AG10803 (cell line): Measurements from ENCODE around the gene SGK2.

Source experiments
- DNase-seq: peaks from one replicate; pipeline ENCODE4 v3.0.0; 2010; ENCODE audit warnings: low read depth
- H3K4me3 ChIP-seq: 2 replicates; pipeline ENCODE4 v1.5.1; 2011; ENCODE audit warnings: mild to moderate bottlenecking, low read length, control low read depth
- TF ChIP-seq, protein P1 (sequence below): conservative IDR thresholded peaks from 2 replicates; pipeline ENCODE4 v1.5.1; 2011; ENCODE audit warnings: mild to moderate bottlenecking, low read length, control low read depth, inconsistent platforms

The SGK2 gene

DNA sequence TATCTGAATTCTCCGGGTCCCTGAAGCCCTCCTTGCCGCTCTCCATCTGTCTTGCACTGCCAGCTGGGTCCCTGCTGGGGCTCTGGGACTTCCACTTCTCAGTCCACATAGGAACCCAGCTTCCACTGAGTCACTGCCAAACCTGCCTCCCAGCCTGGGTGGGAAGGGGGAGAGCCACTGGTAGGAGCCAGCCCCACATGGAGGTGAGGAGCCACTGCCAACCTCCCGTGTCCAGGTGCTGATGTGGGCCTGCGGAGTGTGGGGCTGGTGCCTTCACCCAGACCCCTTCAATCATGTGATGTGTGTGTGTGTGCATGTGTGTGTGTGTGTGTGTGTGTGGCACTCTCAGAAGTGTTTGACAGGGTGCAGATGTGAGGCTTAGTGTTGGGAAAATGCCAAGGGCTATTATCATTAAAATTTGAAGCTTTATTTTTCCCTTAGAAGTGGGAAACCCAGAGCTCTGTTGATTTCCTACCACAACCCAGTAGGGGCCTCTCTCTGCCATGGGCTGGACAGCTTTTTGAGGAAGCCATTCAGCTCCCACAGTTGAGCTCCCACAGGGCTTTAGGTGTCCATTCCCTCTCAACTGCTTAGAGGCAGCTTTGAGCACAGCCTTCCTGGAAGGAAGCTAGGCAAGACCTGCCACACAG lies 9.3 kb upstream of the SGK2 start:
- H3K4me3 ChIP-seq = no peak overlapping the region
- TF ChIP-seq, protein P1, sequence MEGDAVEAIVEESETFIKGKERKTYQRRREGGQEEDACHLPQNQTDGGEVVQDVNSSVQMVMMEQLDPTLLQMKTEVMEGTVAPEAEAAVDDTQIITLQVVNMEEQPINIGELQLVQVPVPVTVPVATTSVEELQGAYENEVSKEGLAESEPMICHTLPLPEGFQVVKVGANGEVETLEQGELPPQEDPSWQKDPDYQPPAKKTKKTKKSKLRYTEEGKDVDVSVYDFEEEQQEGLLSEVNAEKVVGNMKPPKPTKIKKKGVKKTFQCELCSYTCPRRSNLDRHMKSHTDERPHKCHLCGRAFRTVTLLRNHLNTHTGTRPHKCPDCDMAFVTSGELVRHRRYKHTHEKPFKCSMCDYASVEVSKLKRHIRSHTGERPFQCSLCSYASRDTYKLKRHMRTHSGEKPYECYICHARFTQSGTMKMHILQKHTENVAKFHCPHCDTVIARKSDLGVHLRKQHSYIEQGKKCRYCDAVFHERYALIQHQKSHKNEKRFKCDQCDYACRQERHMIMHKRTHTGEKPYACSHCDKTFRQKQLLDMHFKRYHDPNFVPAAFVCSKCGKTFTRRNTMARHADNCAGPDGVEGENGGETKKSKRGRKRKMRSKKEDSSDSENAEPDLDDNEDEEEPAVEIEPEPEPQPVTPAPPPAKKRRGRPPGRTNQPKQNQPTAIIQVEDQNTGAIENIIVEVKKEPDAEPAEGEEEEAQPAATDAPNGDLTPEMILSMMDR = no peak
- DNase-seq = no peak

DNA sequence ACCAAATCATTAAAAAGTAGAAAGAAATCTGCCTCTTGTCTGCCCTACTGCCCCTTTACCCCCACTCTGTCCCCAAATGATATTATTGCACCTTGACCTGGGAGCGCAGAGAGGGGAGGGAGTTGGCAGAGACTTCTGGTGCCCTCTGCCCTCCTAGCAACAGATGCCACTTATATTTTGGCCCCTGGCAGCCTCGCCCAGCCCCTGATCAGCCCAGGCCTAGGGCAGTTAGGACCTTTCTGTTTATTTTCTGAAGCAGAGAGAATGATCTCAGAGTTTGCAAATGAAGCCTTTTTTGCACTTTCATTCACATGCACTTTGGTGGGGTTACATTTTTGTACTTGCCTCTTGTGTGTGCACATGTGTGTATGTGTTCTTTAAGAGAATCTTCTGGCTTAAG lies 8.4 kb upstream of the SGK2 start:
- no peak overlapping the region for H3K4me3 ChIP-seq
- no peak for DNase-seq
- TF ChIP-seq, protein P1 = no peak

DNA sequence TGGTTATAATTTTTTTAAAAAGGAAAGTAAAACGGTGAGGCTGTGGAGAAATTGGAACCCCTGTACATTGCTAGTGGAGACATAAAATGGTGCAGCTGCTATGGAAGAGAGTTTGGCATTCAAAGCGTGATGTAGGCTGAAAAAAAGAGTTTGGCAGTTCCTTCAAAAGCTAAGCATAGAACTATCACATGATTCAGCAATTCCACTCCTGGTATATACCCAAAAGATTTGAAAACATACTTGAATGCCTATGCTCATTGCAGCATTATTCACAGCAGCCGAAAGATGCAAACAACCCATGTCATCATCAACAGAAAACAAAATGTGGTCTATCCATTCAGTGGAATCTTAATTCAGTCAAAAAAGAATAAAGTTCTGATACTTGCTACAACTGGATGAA lies 4.5 kb upstream of the SGK2 start:
- no peak overlapping the region for H3K4me3 ChIP-seq
- TF ChIP-seq, protein P1 = no peak
- no peak for DNase-seq

DNA sequence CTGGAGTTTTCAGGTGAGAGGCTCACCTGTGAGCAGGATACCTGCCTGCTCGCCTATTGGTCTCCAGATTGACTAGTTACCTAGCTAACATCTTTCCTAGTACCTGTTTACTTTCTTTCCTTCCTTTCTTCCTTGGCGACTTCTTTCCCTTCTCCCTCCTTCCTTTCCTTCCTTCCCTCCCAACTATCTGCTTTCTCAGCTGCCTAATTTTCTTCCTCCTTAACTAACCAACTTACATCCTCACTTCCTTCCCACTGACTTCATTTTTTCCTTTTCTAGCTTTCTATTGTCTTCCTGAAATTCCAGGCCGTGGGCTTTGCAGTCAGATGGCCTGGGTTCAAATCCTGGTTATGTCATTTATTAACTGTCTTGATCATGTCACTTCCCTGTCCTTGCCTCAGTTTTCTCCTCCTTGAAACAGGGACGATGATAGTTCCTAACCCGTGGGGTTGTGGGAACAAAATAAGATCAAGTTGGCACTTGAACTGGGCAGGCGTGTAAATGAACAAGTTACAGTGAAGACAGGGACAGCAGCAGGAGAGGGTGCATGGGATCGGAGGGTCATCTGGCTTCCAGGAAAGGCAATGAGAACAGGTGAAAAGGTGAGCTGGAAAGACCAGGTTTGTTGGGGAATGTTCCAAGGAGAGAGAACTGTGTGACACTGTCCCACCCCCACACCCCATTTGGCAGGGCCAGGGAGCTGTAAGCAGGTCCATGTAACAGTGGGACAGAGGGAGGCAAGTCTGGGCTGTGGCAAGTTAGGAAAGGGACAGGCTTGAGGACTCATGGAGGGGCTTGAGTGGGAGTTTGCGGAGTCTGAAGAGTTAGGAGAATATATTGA lies 540 bp downstream of the SGK2 start:
- no peak for DNase-seq
- no peak overlapping the region for H3K4me3 ChIP-seq
- TF ChIP-seq, protein P1 = no peak

DNA sequence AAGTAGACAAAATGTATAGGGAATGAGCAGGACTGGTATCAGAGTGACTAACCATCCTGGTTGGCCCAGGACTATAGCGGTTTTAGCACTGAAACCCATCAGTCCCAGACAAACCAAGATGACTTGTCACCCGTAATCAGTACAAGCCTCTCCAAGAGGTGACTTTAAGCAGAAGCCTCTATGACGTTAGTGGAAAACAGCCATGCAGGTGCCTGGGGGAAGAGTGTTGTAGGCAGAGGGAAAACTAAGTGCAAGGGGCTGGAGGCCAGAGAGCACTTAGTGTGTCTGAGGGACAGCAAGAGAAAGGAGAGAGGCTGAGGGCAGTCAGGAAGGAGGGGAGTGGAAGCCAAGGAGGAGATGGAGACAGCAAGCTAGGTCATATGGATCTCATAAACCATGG lies 2.1 kb downstream of the SGK2 start:
- DNase-seq = no peak
- TF ChIP-seq, protein P1 = no peak
- no peak overlapping the region for H3K4me3 ChIP-seq

DNA sequence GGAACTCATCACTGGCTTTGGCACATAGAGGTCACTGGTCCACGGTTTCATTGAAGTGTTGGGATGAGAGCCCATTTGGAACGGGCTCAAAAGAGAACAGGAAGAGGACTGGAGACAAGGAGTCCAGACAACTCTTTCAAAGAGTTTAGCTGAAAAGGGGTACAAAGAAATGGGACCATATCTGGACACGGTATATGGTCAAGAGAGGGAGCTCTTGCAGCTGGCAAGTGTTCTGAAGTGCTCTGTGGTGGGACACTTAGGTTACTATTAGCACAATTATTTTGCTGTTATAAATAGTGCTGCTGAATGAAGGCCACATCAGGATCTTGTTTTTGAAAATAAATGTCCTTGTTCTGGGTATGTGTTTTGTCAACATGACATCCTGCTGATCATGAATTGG lies 4.6 kb downstream of the SGK2 start:
- H3K4me3 ChIP-seq = no peak overlapping the region
- DNase-seq = no peak
- TF ChIP-seq, protein P1 = no peak

DNA sequence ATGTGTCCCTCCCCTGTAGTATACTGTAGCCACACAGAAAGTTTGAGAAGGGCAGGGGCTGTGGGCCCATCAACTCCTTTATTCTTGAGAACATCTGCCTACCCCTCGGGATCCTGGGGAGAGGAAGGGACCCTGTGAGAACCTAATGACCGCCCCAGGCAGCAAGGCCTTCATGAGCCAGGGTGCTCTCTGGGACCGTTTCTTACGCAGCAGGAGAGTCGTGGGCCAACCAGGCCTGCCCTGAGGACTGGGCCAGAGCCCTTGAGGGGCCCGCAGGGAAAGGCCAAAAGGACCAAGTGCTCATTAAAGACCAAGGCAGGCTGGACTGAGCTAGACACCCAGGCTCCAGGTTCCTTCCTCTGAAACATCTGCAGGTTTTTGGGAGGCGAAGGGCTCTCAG lies 5.2 kb downstream of the SGK2 start:
- H3K4me3 ChIP-seq = no peak overlapping the region
- no peak for DNase-seq
- TF ChIP-seq, protein P1 = no peak
